K562 (cell line): ENCODE measurements around the gene PRKCE. TPM values are rescaled to one million over a fixed set of nuclear protein-coding genes. Genes with fewer than 3 reads are reported as not detected.

ENCODE experiments used
- ARID4B ChIP-seq: sonication (generic); formaldehyde crosslinking; IDR thresholded peaks from 2 replicates; pipeline ENCODE4 v1.8.0; 2022; ENCODE audit warnings: mild to moderate bottlenecking, missing genetic modification reagents
- polyA plus RNA-seq, 8 experiments: library from polyadenylated mRNA; depleted of rRNA in 4 of 8; stranded (reverse) in 5 of 8; unstranded in 3 of 8; fragments of >200 nt; fragmentation: Nextera tagmentation in 2 of 8; fragmentation: Illumina TruSeq in 1 of 8; extraction: Ambion mirVana in 2 of 8; extraction: Trizol in 1 of 8; gene quantifications; 2 replicates each; pipeline versions ENCODE4 v1.2.1 to v1.2.3, GENCODE V29; 2011 to 2014; ENCODE audit warnings: inconsistent platforms in 1 of 8, missing spikeins in 1 of 8
- total RNA-seq, 7 experiments: library from RNA; depleted of rRNA in 6 of 7; stranded (reverse); fragments of >200 nt in 6 of 7; fragmentation: Illumina TruSeq in 2 of 7; extraction: Trizol in 2 of 7; gene quantifications; 2 replicates each; pipeline versions ENCODE4 v1.2.1 to v1.2.3, GENCODE V29; 2011 to 2021; ENCODE audit warnings: low replicate concordance in 1 of 7
- TF ChIP-seq, protein P1 (sequence below): fragments of 250-450 bp; sonication (Bioruptor Pico); IDR thresholded peaks from 2 replicates; pipeline ENCODE4 v1.8.0; 2021; ENCODE audit warnings: moderate library complexity, mild to moderate bottlenecking, inconsistent platforms
- TF ChIP-seq, protein P2 (sequence below): sonication (generic); formaldehyde crosslinking; IDR thresholded peaks from 2 replicates; pipeline ENCODE4 v1.8.1; 2023; ENCODE audit warnings: mild to moderate bottlenecking, missing genetic modification reagents, moderate library complexity

PRKCE gene
- total and polyA plus RNA-seq, 9 of the 15 experiments (the other 6 are each of a cell fraction or from before 2014, with no cell fraction given) = 0.06 to 1.0 (median 0.22) TPM; not detected in 1

GRCh38 chr2:45726188-45726587, 74.7 kb downstream of the PRKCE start (continued):
- TF ChIP-seq, protein P1, sequence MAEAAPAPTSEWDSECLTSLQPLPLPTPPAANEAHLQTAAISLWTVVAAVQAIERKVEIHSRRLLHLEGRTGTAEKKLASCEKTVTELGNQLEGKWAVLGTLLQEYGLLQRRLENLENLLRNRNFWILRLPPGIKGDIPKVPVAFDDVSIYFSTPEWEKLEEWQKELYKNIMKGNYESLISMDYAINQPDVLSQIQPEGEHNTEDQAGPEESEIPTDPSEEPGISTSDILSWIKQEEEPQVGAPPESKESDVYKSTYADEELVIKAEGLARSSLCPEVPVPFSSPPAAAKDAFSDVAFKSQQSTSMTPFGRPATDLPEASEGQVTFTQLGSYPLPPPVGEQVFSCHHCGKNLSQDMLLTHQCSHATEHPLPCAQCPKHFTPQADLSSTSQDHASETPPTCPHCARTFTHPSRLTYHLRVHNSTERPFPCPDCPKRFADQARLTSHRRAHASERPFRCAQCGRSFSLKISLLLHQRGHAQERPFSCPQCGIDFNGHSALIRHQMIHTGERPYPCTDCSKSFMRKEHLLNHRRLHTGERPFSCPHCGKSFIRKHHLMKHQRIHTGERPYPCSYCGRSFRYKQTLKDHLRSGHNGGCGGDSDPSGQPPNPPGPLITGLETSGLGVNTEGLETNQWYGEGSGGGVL (CRISPR knock-in tag) = no peak
- TF ChIP-seq, protein P2, sequence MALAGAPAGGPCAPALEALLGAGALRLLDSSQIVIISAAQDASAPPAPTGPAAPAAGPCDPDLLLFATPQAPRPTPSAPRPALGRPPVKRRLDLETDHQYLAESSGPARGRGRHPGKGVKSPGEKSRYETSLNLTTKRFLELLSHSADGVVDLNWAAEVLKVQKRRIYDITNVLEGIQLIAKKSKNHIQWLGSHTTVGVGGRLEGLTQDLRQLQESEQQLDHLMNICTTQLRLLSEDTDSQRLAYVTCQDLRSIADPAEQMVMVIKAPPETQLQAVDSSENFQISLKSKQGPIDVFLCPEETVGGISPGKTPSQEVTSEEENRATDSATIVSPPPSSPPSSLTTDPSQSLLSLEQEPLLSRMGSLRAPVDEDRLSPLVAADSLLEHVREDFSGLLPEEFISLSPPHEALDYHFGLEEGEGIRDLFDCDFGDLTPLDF = no peak
- no peak for TF ChIP-seq ARID4B (CRISPR knock-in tag)
- TF ChIP-seq, all 486 proteins: peak for 0
